RWPE2 (cell line): Measurements from ENCODE around the gene CTDP1.

Experiments used
- ATAC-seq: fragments of 200-7000 bp; cut with Tn5 transposase; 3 replicates; pipeline ENCODE4 v1.9.1; 2021; ENCODE audit warnings: low read depth
- DNase-seq: peaks from one replicate; pipeline ENCODE4 v3.0.0-alpha.2; 2020; ENCODE audit warnings: low spot score
- H3K27ac ChIP-seq: fragments of 450-650 bp; 2 replicates; pipeline ENCODE4 v1.5.1; 2017; ENCODE audit warnings: mild to moderate bottlenecking; ENCODE audit not compliant: poor library complexity, severe bottlenecking
- H3K27me3 ChIP-seq: fragments of 250-450 bp; sonication (Bioruptor Pico); 2 replicates; pipeline ENCODE4 v1.5.1; 2021; ENCODE audit warnings: mild to moderate bottlenecking, moderate library complexity; ENCODE audit not compliant: insufficient read depth, poor library complexity, severe bottlenecking
- H3K36me3 ChIP-seq: fragments of 250-450 bp; sonication (Bioruptor Pico); 2 replicates; pipeline ENCODE4 v1.5.1; 2020; ENCODE audit warnings: low read depth, mild to moderate bottlenecking, moderate library complexity
- H3K4me1 ChIP-seq: fragments of 250-450 bp; sonication (Bioruptor Pico); 2 replicates; pipeline ENCODE4 v1.5.1; 2021; ENCODE audit warnings: mild to moderate bottlenecking, moderate library complexity; ENCODE audit not compliant: insufficient read depth, poor library complexity, severe bottlenecking
- H3K4me3 ChIP-seq: fragments of 250-450 bp; sonication (Bioruptor Pico); 2 replicates; pipeline ENCODE4 v1.5.1; 2021; ENCODE audit warnings: mild to moderate bottlenecking, moderate library complexity; ENCODE audit not compliant: severe bottlenecking
- H3K9me3 ChIP-seq: fragments of 250-450 bp; sonication (Bioruptor Pico); 2 replicates; pipeline ENCODE4 v1.5.1; 2021; ENCODE audit warnings: mild to moderate bottlenecking, moderate library complexity; ENCODE audit not compliant: severe bottlenecking
- TF ChIP-seq, protein P1 (sequence below): fragments of 450-650 bp; IDR thresholded peaks from one replicate; pipeline ENCODE4 v1.5.1; 2017; ENCODE audit warnings: mild to moderate bottlenecking, moderate library complexity; ENCODE audit not compliant: poor library complexity, severe bottlenecking

The CTDP1 gene

GRCh38 chr18:79779700-79780190 is 100.1 kb downstream of the CTDP1 start:
- Histone ChIP-seq H3K27ac (no peak overlapping the region), H3K27me3 (no peaks in the 10 kb centered on the region), H3K4me1 (no peaks in the 10 kb centered on the region), H3K4me3 (no peak overlapping the region), H3K9me3 (no peaks in the 10 kb centered on the region), H3K36me3 (no peaks in the 10 kb centered on the region)
- TF ChIP-seq, protein P1, sequence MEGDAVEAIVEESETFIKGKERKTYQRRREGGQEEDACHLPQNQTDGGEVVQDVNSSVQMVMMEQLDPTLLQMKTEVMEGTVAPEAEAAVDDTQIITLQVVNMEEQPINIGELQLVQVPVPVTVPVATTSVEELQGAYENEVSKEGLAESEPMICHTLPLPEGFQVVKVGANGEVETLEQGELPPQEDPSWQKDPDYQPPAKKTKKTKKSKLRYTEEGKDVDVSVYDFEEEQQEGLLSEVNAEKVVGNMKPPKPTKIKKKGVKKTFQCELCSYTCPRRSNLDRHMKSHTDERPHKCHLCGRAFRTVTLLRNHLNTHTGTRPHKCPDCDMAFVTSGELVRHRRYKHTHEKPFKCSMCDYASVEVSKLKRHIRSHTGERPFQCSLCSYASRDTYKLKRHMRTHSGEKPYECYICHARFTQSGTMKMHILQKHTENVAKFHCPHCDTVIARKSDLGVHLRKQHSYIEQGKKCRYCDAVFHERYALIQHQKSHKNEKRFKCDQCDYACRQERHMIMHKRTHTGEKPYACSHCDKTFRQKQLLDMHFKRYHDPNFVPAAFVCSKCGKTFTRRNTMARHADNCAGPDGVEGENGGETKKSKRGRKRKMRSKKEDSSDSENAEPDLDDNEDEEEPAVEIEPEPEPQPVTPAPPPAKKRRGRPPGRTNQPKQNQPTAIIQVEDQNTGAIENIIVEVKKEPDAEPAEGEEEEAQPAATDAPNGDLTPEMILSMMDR, result no peak
- no peak for ATAC-seq
- peak; percentile 38 for DNase-seq

GRCh38 chr18:79780547-79780946 is 100.9 kb downstream of the CTDP1 start:
- TF ChIP-seq, protein P1, result no peak

GRCh38 chr18:79781331-79781941 is 101.8 kb downstream of the CTDP1 start:
- Histone ChIP-seq H3K4me3 (no peak overlapping the region), H3K36me3 (no peaks in the 10 kb centered on the region), H3K4me1 (no peaks in the 10 kb centered on the region), H3K9me3 (no peaks in the 10 kb centered on the region), H3K27ac (no peak overlapping the region), H3K27me3 (no peaks in the 10 kb centered on the region)
- TF ChIP-seq, protein P1, result no peak
- no peak for ATAC-seq
- peak; percentile 62 for DNase-seq

More at GRCh38 chr18:79780547-79780946, 100.9 kb downstream of the CTDP1 start:
- no peak for ATAC-seq
- H3K36me3 ChIP-seq, result no peaks in the 10 kb centered on the region
- peak; percentile 25 for DNase-seq
- H3K4me1 ChIP-seq, result no peaks in the 10 kb centered on the region
- H3K9me3 ChIP-seq, result no peaks in the 10 kb centered on the region
- no peaks in the 10 kb centered on the region for H3K27me3 ChIP-seq
- H3K27ac ChIP-seq, result no peak overlapping the region
- no peak overlapping the region for H3K4me3 ChIP-seq

DNA sequence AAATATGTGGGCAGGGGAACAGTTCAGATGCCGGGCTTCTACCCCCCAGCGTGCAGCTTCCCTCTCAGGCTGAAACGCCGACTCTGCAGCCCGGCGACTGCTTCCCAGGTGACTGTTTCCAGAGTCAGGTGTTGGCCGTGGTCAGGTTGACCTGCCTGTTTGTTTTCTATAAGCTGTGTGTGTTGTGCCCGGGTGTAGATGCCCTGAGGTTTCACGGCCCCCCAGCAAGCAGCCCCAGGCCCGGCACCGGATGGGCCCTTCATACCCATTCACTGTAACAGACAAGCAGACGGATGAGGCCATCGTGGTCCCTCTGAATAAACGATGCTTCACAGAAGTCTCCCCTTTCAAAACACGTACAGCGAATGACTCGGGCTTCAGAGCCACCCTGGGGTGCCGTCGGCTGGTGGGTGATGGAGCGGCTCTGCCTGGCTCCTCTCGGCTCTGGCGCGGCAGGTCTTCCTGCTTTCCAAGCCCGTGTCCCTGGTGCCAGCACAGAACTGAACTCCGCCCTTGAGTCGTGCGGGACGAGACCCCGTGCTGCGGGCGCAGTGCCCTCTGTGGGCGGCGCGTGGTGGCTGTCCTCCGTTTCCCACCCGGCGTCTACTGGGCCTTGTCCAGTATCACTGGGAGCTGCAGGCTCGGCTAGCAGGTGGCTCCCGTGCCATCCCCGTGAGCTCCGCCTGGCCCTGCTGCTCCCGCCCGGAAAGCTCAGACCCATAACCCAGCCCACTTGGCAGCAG is 103.1 kb downstream of the CTDP1 start:
- Histone ChIP-seq H3K36me3 (no peaks in the 10 kb centered on the region), H3K4me1 (peaks cover 9% of the 10 kb centered on the region), H3K4me3 (no peak overlapping the region), H3K27me3 (peaks cover 12% of the 10 kb centered on the region), H3K27ac (no peak overlapping the region), H3K9me3 (no peaks in the 10 kb centered on the region)
- DNase-seq (peak; percentile 63), ATAC-seq (no peak)
- TF ChIP-seq, protein P1, result no peak
